A673 (cell line): ENCODE data around the gene CNKSR1.

Experiments
- CTCF ChIP-seq: fragments of 300-800, 200-600 bp; sonication (generic); conservative IDR thresholded peaks from 2 replicates; pipeline ENCODE4 v1.5.1; 2017; ENCODE audit warnings: low read depth, mild to moderate bottlenecking, antibody characterized with exemption, low read length, moderate library complexity, mixed read lengths
- EZH2 ChIP-seq: fragments of 200-600 bp; sonication (generic); IDR thresholded peaks from 2 replicates; pipeline ENCODE4 v1.6.1; 2017; ENCODE audit warnings: borderline replicate concordance, low read depth, mild to moderate bottlenecking, mixed read lengths, antibody characterized with exemption, low read length; ENCODE audit not compliant: poor library complexity, severe bottlenecking

- no peak for TF ChIP-seq EZH2
- no peak for TF ChIP-seq CTCF
Observed at GRCh38 chr1:26180010-26180506, 2.8 kb downstream of the CNKSR1 start.
